SU-DHL-6 (cell line): ENCODE data around the gene LTBP1.

ENCODE experiments used
- EZH2phosphoT487 ChIP-seq: fragments of 200-600 bp; sonication (generic), shearing (Covaris generic); conservative IDR thresholded peaks from 2 replicates; pipeline ENCODE4 v1.6.1; 2018; ENCODE audit warnings: mild to moderate bottlenecking, antibody characterized with exemption, low read length, moderate library complexity, mixed read lengths
- TF ChIP-seq, protein P1 (sequence below): fragments of 200-600 bp; sonication (generic); IDR thresholded peaks from one replicate; pipeline ENCODE4 v1.5.1; 2017; ENCODE audit warnings: antibody characterized with exemption, mild to moderate bottlenecking, low read length, moderate library complexity; ENCODE audit not compliant: insufficient read depth, poor library complexity, severe bottlenecking

DNA sequence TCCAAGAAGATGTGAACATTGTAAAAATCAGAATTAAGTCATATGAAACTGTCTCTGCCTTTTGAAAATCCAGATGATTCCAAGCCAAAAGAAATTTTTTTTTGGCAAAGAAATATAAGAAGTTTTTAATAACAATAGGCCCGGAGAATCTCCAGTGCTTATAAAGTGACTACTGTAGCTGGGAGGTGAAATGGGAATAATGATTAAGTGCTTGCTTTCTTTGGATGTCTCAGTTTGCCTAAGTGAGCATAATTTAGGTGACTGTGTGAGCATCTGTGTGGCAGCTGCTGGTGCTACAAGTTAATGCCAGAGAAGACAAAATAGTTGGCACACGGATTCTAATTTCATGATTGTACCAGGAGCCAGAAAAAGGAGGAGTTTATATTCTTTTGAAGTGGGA, 185.0 kb downstream of the LTBP1 start:
- TF ChIP-seq, protein P1, sequence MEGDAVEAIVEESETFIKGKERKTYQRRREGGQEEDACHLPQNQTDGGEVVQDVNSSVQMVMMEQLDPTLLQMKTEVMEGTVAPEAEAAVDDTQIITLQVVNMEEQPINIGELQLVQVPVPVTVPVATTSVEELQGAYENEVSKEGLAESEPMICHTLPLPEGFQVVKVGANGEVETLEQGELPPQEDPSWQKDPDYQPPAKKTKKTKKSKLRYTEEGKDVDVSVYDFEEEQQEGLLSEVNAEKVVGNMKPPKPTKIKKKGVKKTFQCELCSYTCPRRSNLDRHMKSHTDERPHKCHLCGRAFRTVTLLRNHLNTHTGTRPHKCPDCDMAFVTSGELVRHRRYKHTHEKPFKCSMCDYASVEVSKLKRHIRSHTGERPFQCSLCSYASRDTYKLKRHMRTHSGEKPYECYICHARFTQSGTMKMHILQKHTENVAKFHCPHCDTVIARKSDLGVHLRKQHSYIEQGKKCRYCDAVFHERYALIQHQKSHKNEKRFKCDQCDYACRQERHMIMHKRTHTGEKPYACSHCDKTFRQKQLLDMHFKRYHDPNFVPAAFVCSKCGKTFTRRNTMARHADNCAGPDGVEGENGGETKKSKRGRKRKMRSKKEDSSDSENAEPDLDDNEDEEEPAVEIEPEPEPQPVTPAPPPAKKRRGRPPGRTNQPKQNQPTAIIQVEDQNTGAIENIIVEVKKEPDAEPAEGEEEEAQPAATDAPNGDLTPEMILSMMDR: no peak
- TF ChIP-seq EZH2phosphoT487: no peak
